BJ (cell line): ENCODE measurements around the gene INTU. TPM values are rescaled to one million over a fixed set of nuclear protein-coding genes. Genes with fewer than 3 reads are reported as not detected.

Experiments used
- CTCF ChIA-PET: fragments of 350-600 bp; formaldehyde crosslinking; extraction: SDS; loops from one replicate; lab custom pipeline; 2021; ENCODE audit warnings: antibody characterized with exemption, inconsistent platforms; lab: Yijun Ruan, JAX
- POLR2A ChIA-PET: fragments of 300-600 bp; sonication (Branson Sonifier 250); formaldehyde crosslinking; extraction: SDS; loops from one replicate; lab custom pipeline; 2021; ENCODE audit warnings: antibody characterized with exemption; lab: Charles Lee
- DNase-seq: peaks from one replicate; pipeline ENCODE4 v3.0.0-alpha.2; 2011; ENCODE audit warnings: low read depth
- H3K27me3 ChIP-seq: 2 replicates; pipeline ENCODE4 v1.6.0; 2011; ENCODE audit warnings: low read length; ENCODE audit not compliant: control insufficient read depth, insufficient read depth
- H3K36me3 ChIP-seq: 2 replicates; pipeline ENCODE4 v1.5.1; 2011; ENCODE audit warnings: low read length; ENCODE audit not compliant: control insufficient read depth, insufficient read depth
- H3K4me3 ChIP-seq: 2 replicates; pipeline ENCODE4 v1.5.1; 2011; ENCODE audit warnings: low read depth, mild to moderate bottlenecking, control low read depth, low read length
- polyA plus RNA-seq: library from polyadenylated mRNA; depleted of rRNA; stranded (reverse); fragments of >200 nt; gene quantifications from 2 replicates; pipeline ENCODE4 v1.2.3, GENCODE V29; 2011
- TF ChIP-seq, protein P1 (sequence below): IDR thresholded peaks from 2 replicates; pipeline ENCODE4 v1.5.1; 2011; ENCODE audit warnings: low read depth, mild to moderate bottlenecking, control low read depth, inconsistent platforms, low read length, moderate library complexity; ENCODE audit not compliant: insufficient read depth

INTU gene
- polyA plus RNA-seq, 1 experiment, result 4.5 TPM

DNA sequence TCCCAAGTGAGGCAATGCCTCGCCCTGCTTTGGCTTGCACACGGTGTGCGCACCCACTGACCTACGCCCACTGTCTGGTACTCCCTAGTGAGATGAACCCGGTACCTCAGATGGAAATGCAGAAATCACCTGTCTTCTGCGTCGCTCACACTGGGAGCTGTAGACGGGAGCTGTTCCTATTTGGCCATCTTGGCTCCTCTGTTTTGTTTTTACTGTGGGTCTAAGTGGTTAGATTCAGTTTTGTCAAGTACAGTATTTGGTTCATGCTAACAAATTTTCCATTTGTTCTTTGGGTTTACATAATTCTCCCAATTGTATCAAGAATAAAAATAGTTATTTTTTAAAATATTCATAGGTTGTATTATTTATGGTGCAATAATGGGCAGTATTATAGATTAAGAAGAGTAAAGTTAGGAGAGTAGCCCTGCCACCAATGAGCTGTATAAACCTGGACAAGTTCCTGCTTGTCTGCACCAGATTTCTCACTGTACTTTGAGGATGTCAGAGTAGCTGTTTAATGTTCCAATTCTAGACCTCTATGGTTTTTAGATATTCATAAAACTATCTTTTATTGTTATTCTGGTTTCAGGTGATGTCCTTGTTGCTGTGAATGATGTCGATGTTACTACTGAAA lies 23.4 kb downstream of the INTU start:
- TF ChIP-seq, protein P1, sequence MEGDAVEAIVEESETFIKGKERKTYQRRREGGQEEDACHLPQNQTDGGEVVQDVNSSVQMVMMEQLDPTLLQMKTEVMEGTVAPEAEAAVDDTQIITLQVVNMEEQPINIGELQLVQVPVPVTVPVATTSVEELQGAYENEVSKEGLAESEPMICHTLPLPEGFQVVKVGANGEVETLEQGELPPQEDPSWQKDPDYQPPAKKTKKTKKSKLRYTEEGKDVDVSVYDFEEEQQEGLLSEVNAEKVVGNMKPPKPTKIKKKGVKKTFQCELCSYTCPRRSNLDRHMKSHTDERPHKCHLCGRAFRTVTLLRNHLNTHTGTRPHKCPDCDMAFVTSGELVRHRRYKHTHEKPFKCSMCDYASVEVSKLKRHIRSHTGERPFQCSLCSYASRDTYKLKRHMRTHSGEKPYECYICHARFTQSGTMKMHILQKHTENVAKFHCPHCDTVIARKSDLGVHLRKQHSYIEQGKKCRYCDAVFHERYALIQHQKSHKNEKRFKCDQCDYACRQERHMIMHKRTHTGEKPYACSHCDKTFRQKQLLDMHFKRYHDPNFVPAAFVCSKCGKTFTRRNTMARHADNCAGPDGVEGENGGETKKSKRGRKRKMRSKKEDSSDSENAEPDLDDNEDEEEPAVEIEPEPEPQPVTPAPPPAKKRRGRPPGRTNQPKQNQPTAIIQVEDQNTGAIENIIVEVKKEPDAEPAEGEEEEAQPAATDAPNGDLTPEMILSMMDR, result no peak
- H3K36me3 ChIP-seq, result peaks cover 3% of the 10 kb centered on the region; the same call in 1 of the 2 replicates
- no peak overlapping the region for H3K4me3 ChIP-seq
- no peak for DNase-seq
- no peaks in the 10 kb centered on the region for H3K27me3 ChIP-seq
- CTCF ChIA-PET, result no interaction called here
- POLR2A ChIA-PET, result no interaction called here

DNA sequence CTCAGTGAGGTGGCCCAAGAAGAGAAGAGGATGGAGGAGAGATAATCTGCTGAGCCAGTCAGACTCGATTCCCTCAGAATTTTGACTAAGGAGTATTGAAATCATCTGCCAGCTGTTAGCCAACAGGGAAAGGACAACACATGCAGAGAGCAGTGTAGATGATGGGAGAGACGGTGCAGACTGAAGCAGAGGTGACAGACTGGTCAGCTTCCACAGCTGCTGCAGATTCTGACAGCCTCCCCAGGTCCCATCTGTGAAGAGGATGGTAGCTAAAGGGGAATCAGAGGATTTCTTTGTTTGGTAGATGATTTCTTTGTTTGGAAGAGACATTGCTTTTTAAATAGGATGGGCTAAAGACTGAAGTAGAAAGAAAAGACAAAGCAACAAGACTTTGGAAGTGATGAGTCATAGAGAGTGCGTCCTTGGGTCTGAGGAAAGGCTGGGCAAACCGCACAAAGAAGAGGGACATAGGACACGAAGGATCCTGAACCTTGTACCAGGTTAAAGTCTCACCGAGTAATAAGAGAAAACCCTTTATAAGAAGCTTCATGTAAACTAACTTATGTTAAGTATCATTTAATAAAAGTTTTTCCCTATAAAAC lies 27.6 kb downstream of the INTU start:
- H3K4me3 ChIP-seq, result no peak overlapping the region
- POLR2A ChIA-PET, result no interaction called here
- H3K36me3 ChIP-seq, result peaks cover 3% of the 10 kb centered on the region; the same call in 1 of the 2 replicates
- CTCF ChIA-PET, result no interaction called here
- DNase-seq, result no peak
- H3K27me3 ChIP-seq, result no peaks in the 10 kb centered on the region
- TF ChIP-seq, protein P1, result no peak

DNA sequence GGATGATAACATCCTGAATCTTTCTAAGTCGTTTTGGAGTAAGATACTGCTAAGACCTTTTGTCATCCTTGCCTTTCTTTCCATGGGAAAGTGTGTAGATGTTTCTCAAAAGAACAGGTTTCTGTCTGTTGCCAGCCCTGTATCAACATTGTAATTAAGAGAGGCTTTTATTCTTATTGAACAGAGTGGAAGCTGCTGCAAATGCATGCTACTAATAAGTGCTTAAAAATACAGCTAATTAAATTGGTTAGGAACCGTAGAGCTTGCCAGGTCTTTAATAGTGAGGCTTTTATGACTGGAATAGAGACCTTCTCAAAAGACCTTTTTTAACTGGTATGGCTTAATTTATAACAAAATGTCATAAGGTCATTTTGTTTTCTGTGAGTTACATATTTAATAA lies 34.4 kb downstream of the INTU start:
- ChIA-PET CTCF (no interaction called here), POLR2A (no interaction called here)
- TF ChIP-seq, protein P1, result no peak
- H3K36me3 ChIP-seq, result no peaks in the 10 kb centered on the region
- DNase-seq, result no peak
- no peaks in the 10 kb centered on the region for H3K27me3 ChIP-seq
- H3K4me3 ChIP-seq, result no peak overlapping the region

DNA sequence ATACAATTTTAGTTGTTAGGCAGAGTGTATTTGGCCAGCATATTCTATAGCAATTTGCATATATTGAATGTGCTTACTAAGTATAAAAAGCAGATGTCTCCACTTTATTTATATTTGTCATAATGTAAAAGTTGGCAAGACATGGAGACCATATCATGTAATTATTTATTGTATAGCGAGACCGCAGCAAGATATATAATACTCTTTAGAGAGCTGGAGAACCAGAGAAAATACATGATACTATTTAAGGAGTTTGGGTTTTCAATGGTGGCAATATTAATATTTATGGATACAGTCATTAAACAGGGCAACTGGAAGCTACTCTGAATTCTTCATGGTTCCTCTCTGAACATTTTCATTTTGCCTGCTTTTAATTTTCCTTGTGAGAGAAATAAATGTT lies 35.0 kb downstream of the INTU start:
- ChIA-PET CTCF (no interaction called here), POLR2A (no interaction called here)
- Histone ChIP-seq H3K36me3 (no peaks in the 10 kb centered on the region), H3K4me3 (no peak overlapping the region), H3K27me3 (no peaks in the 10 kb centered on the region)
- TF ChIP-seq, protein P1, result no peak
- no peak for DNase-seq

DNA sequence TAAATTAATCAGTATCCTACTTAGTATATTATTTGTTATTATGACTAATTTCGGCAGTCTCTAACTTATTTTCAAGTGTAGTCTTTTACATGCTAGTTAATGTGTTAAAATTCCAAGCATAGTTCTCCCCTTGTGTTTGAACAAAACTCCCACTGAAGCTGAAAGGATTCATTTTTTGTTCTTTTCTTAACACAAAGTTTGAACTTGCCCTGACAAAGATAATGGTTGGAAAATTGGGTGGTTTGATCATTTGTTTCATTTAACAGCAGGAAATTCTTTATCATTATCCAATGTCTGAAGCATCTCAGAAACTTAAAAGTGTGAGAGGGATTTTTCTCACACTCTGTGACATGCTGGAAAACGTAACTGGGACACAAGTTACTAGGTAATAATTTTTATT lies 36.0 kb downstream of the INTU start:
- TF ChIP-seq, protein P1, result no peak
- DNase-seq, result no peak
- ChIA-PET CTCF (no interaction called here), POLR2A (no interaction called here)
- no peaks in the 10 kb centered on the region for H3K27me3 ChIP-seq
- H3K4me3 ChIP-seq, result no peak overlapping the region
- H3K36me3 ChIP-seq, result no peaks in the 10 kb centered on the region
